ENCODE measurements around the gene NUBPL.
"Not testable (repeated sequence)": the region's sequence is repeated elsewhere in the genome, so short reads cannot be mapped to it uniquely, and the experiment has no call there.

The NUBPL gene

GRCh38 chr14:31843361-31844091, 282.3 kb downstream of the NUBPL start:
- in situ Hi-C loops (cut with MboI; ENCODE audit: low sequenced_read_pairs, unreplicated experiment), result no loop called here
- DNase-seq (ENCODE audit: low spot score), result peak; percentile 9
- TF ChIP-seq, protein P1, sequence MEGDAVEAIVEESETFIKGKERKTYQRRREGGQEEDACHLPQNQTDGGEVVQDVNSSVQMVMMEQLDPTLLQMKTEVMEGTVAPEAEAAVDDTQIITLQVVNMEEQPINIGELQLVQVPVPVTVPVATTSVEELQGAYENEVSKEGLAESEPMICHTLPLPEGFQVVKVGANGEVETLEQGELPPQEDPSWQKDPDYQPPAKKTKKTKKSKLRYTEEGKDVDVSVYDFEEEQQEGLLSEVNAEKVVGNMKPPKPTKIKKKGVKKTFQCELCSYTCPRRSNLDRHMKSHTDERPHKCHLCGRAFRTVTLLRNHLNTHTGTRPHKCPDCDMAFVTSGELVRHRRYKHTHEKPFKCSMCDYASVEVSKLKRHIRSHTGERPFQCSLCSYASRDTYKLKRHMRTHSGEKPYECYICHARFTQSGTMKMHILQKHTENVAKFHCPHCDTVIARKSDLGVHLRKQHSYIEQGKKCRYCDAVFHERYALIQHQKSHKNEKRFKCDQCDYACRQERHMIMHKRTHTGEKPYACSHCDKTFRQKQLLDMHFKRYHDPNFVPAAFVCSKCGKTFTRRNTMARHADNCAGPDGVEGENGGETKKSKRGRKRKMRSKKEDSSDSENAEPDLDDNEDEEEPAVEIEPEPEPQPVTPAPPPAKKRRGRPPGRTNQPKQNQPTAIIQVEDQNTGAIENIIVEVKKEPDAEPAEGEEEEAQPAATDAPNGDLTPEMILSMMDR (IDR thresholded peaks at IDR 0.05; ENCODE audit: borderline replicate concordance, control extremely low read depth, extremely low read depth, insufficient read depth, missing control alignments), result no peak

DNA sequence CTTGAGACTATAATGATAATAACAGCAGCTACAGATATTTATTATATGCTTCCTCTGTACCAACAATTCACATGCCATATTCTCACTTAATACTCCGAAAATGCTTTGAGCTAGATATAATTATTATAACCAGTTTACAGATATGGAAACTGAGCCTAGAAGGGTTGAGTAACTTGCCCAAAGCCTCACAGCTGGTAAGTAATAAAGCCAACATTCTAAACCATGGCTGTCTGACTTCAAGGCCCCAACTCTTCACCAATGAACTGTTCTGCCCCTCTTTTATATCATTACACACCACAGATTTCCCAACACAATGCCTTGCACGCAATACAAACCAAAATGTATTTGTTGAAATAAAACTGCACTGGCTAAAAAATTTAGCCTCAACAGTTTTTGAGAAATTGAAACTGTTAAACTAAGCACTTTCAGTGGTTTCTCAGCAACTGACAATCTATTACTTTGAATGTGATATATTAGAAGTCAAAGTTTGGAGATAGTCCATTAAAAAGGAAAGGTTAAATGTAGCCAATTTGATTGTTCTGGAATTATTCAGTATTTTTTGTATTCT, 293.4 kb downstream of the NUBPL start:
- DNase-seq (ENCODE audit: low spot score), result no peak
- in situ Hi-C loops (cut with MboI; ENCODE audit: low sequenced_read_pairs, unreplicated experiment), result no loop called here
- TF ChIP-seq, protein P1 (IDR thresholded peaks at IDR 0.05; ENCODE audit: borderline replicate concordance, control extremely low read depth, extremely low read depth, insufficient read depth, missing control alignments), result no peak

GRCh38 chr14:31855262-31855661, 294.1 kb downstream of the NUBPL start:
- DNase-seq (ENCODE audit: low spot score), result no peak
- TF ChIP-seq, protein P1 (IDR thresholded peaks at IDR 0.05; ENCODE audit: borderline replicate concordance, control extremely low read depth, extremely low read depth, insufficient read depth, missing control alignments), result no peak
- in situ Hi-C loops (cut with MboI; ENCODE audit: low sequenced_read_pairs, unreplicated experiment), result no loop called here

- DNase-seq (ENCODE audit: low spot score); in situ Hi-C loops (cut with MboI; ENCODE audit: low sequenced_read_pairs, unreplicated experiment): not testable (repeated sequence)
Measured at GRCh38 chr14:31856003-31856402, 294.8 kb downstream of the NUBPL start.

DNA sequence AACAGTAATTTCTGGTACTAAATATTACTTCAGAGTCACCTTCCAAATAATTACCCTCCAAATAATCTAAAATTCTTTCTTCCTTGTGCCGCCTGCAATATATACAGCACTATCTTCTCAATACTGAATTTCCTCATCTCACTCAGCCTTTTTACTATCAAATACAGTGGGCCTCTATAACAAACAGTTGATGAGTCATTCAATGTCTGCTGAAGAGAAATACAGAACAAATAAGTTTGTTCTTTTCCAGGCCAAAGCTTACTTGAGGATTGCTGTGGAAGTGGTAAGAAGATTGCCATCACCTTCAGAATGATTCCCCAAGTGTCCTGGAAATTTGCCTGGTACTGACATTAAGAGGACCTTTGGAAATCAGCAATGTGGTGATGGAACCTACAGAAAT, 297.7 kb downstream of the NUBPL start:
- TF ChIP-seq, protein P1 (IDR thresholded peaks at IDR 0.05; ENCODE audit: borderline replicate concordance, control extremely low read depth, extremely low read depth, insufficient read depth, missing control alignments), result no peak
- no peak for DNase-seq (ENCODE audit: low spot score)
- in situ Hi-C loops (cut with MboI; ENCODE audit: low sequenced_read_pairs, unreplicated experiment), result no loop called here

GRCh38 chr14:31864937-31865855, 304.0 kb downstream of the NUBPL start:
- TF ChIP-seq, protein P1 (IDR thresholded peaks at IDR 0.05; ENCODE audit: borderline replicate concordance, control extremely low read depth, extremely low read depth, insufficient read depth, missing control alignments), result no peak
- no peak for DNase-seq (ENCODE audit: low spot score)
- in situ Hi-C loops (cut with MboI; ENCODE audit: low sequenced_read_pairs, unreplicated experiment), result no loop called here
